Fibroblast of pulmonary artery (primary cell): ENCODE results near the gene NPHS1.
"Not testable (repeated sequence)": the region's sequence is repeated elsewhere in the genome, so short reads cannot be mapped to it uniquely, and the experiment has no call there.

ENCODE experiments used
- DNase-seq: peaks from one replicate; pipeline ENCODE4 v3.0.0-alpha.2; 2010; ENCODE audit warnings: low read depth
- H3K4me3 ChIP-seq: replicated peaks from 2 replicates; pipeline ENCODE4 v1.5.1; 2011; ENCODE audit warnings: low read depth, mild to moderate bottlenecking, control low read depth, low read length, moderate library complexity
- CTCF ChIP-seq: IDR thresholded peaks from 2 replicates; pipeline ENCODE4 v1.5.1; 2011; ENCODE audit warnings: mild to moderate bottlenecking, control low read depth, low read length, inconsistent platforms; ENCODE audit errors: missing control alignments

NPHS1 gene

GRCh38 chr19:35842666-35843272, 9.5 kb downstream of the NPHS1 start:
- no peak for DNase-seq
- TF ChIP-seq CTCF = no peak
- no peak overlapping the region for H3K4me3 ChIP-seq

DNA sequence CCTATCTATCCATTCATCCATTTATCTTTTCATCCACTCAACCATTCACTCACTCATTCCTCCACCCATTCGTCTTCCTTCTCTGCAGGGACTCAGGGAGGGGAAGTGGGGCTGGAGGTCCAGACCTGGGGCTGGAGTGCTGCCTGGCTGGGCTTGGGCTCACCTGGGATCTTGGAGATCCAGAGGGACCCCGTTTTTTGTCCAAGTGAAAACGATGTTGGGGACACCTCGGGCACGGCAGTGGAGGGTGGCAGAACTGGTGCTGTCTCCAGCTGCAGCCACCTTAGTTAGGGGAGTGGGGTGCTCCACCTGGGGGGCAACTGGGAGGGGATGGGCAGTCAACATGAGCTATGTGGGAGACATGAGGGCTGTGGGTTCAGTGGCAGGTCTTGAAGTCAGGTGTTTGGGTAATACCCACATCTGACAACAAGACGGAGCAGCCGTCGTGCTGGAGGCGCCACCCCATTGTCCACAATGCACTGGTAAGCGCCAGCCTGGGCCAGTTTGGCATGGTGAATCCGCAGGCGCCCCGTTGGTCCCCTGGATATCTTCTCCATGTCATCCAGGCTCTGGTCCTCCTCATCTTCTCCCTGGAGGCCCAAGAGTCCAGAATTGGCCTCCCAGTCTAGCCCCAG, 10.2 kb downstream of the NPHS1 start:
- H3K4me3 ChIP-seq = no peak overlapping the region
- no peak for DNase-seq
- no peak for TF ChIP-seq CTCF

DNA sequence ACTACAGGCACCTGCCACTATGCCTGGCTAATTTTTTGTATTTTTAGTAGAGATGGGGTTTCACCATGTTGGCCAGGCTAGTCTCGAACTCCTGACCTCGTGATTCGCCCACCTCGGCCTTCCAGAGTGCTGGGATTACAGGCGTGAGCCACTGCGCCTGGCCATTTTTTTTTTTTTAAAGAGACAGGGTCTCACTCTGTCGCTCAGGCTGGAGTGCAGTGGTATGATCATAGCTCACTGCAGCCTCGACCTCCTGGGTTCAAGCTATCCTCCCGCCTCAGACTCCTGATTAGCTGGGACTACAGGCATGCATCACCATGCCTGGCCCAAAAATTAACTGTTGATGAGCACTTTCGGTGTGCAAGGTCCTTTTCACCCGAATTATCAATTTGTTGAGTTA, 16.2 kb downstream of the NPHS1 start:
- not testable (repeated sequence) for DNase-seq, H3K4me3 ChIP-seq

- H3K4me3 ChIP-seq = no peak overlapping the region
- no peak for DNase-seq
- no peak for TF ChIP-seq CTCF
Measured at GRCh38 chr19:35833972-35834371, 18.3 kb downstream of the NPHS1 start.

DNA sequence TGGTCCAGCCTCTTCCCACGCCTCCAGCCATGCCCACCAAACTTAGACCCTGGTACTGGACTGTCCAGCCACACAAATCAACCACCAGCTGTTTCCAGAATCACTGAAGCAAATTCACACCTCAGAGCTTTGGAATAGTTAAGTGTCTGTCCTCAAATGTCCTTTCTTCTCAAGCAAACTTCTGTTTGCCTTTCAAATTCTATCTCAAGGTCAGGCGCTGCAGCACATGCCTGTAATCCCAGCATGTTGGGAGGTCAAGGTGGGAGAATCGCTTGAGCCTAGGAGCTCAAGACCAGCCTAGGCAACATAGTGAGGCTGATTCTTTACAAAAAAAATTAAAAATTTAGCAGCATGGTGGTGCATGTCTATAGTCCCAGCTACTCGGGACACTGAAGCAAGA, 20.2 kb downstream of the NPHS1 start:
- no peak for DNase-seq
- no peak for TF ChIP-seq CTCF

GRCh38 chr19:35830986-35831385, 21.3 kb downstream of the NPHS1 start:
- no peak for DNase-seq
- no peak for TF ChIP-seq CTCF
- no peak overlapping the region for H3K4me3 ChIP-seq

More for the DNA sequence above, 20.2 kb downstream of the NPHS1 start:
- H3K4me3 ChIP-seq = no peak overlapping the region

DNA sequence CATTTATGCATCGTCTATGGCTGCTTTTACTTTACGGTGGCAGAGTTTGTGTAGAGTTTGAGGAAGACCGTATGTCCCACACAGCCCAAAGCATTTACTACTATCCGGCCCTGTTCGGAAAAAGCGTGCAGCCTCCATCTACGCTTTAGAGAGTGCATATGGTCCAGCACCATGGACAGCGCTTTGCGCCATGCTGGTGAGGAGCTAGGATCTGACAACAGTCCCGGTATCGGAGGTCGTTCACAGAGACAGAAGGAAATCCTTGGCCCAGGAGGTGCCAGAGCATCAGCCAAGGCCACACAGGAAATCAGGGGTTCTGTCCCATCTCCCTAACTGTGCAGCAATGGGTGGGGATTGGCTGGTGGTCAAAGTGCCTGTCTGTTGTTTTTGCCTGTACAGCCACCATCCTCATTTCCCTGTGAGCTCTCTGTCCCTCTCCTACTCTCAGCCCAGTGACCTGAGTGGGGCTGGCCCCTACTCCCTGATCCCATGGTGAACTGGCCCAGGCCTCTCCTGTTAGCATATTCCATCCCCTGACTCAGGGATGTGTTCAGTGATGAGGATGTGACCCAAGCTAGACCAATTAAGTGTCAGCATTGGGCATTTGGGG, 23.5 kb downstream of the NPHS1 start:
- TF ChIP-seq CTCF = no peak
- H3K4me3 ChIP-seq = no peak overlapping the region
- DNase-seq = peak; percentile 79
